HG03460 (cell line): ENCODE data around the gene C10orf143.

ENCODE experiments used
- ATAC-seq: cut with Tn5 transposase; IDR thresholded peaks from one replicate; pipeline ENCODE4 v1.9.1; 2021; ENCODE audit not compliant: unreplicated experiment

C10orf143 gene

DNA sequence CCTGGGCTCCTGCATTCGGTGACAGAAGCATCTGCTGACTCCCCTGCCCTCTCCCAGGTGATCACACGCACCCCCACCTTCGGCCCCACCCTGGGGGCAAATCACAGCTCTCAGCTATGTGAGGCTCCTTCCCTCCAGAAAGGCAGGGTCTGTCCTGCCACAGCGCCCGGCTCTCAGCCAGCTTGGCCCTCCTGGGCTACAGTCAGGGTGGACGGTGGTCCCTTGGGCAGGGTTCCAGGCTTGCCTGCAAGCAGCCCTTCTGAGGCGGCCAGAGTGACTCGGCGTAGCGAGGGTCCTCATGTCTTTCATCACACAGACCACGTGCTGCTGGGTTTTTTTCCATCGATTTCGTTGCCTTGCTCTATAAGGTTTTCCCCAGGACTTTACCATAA, 93.0 kb downstream of the C10orf143 start:
- ATAC-seq = no peak

GRCh38 chr10:130016993-130017630, 93.5 kb downstream of the C10orf143 start:
- no peak for ATAC-seq

DNA sequence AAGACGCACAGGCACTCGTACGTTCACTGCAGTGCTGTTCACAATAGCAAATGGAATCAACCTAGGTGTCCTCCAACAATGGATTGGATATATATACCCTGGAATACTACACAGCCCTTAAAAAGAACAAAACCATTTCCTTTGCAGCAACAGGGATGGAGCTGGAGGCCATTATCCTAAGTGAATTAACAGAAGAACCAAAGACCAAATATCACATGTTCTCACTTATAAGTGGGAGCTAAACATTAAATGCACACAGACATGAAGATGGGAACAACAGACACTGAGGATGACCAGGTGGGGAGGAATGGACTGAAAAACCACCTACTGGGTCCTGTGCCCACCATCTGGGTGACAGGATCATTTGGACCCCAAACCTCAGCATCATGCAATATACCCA, 94.5 kb downstream of the C10orf143 start:
- ATAC-seq = no peak

GRCh38 chr10:130015075-130015695, 95.4 kb downstream of the C10orf143 start:
- no peak for ATAC-seq

GRCh38 chr10:130014263-130015074, 96.2 kb downstream of the C10orf143 start:
- ATAC-seq = no peak
